Measurements from ENCODE around the gene ATP5PB.

The ATP5PB gene

GRCh38 chr1:111448918-111449702, at the start of gene ATP5PB, which contains the start of gene WDR77:
TSS of gene ATP5PB (plus strand) at chr1:111449464. CDS start at chr1:111449542, 78 bp downstream.
TSS of gene WDR77 (minus strand) at chr1:111449256. CDS start at chr1:111449169, 87 bp downstream.
- peak; percentile 97 for FAIRE-seq

- peak; percentile 89 for FAIRE-seq
These were observed 49.3 kb upstream of the ATP5PB start for GRCh38 chr1:111399792-111400610.

GRCh38 chr1:111402083-111402482, 47.2 kb upstream of the ATP5PB start:
- no peak for FAIRE-seq

GRCh38 chr1:111404588-111404987, 44.7 kb upstream of the ATP5PB start:
- no peak for FAIRE-seq

- peak; percentile 69 for FAIRE-seq
These were observed 42.9 kb upstream of the ATP5PB start for GRCh38 chr1:111406321-111406768.

GRCh38 chr1:111407301-111407700, 42.0 kb upstream of the ATP5PB start:
- FAIRE-seq, result no peak

- no peak for FAIRE-seq
These were observed 36.4 kb upstream of the ATP5PB start for GRCh38 chr1:111412839-111413238.

- no peak for FAIRE-seq
These were observed 34.5 kb upstream of the ATP5PB start for GRCh38 chr1:111414756-111415155.

GRCh38 chr1:111415461-111415860, 33.8 kb upstream of the ATP5PB start:
- FAIRE-seq, result no peak

- no peak for FAIRE-seq
These were observed 31.5 kb upstream of the ATP5PB start for GRCh38 chr1:111417755-111418154.

- FAIRE-seq, result no peak
These were observed 30.2 kb upstream of the ATP5PB start for GRCh38 chr1:111419037-111419436.

- no peak for FAIRE-seq
These were observed 28.9 kb upstream of the ATP5PB start for GRCh38 chr1:111420377-111420776.

GRCh38 chr1:111422546-111423391, 26.5 kb upstream of the ATP5PB start:
- no peak for FAIRE-seq

GRCh38 chr1:111424281-111424680, 25.0 kb upstream of the ATP5PB start:
- FAIRE-seq, result no peak

GRCh38 chr1:111436726-111437125, 12.5 kb upstream of the ATP5PB start:
- no peak for FAIRE-seq

- FAIRE-seq, result no peak
These were observed 9.6 kb upstream of the ATP5PB start for GRCh38 chr1:111439461-111440351.

GRCh38 chr1:111441573-111442192, 7.6 kb upstream of the ATP5PB start:
- FAIRE-seq, result no peak

- no peak for FAIRE-seq
These were observed 6.8 kb upstream of the ATP5PB start for GRCh38 chr1:111442457-111442856.

- FAIRE-seq, result no peak
These were observed 5.2 kb upstream of the ATP5PB start for GRCh38 chr1:111444031-111444430.

- FAIRE-seq, result no peak
These were observed 2.7 kb upstream of the ATP5PB start for GRCh38 chr1:111446546-111446945.
